ENCODE measurements around the gene ARHGEF25. TPM values are rescaled to one million over a fixed set of nuclear protein-coding genes. Genes with fewer than 3 reads are reported as not detected.
"Not testable (repeated sequence)": the region's sequence is repeated elsewhere in the genome, so short reads cannot be mapped to it uniquely, and the experiment has no call there.

The ARHGEF25 gene
- total and polyA plus RNA-seq, 11 donors = 5.5 to 20.3 (median 10.1) TPM

DNA sequence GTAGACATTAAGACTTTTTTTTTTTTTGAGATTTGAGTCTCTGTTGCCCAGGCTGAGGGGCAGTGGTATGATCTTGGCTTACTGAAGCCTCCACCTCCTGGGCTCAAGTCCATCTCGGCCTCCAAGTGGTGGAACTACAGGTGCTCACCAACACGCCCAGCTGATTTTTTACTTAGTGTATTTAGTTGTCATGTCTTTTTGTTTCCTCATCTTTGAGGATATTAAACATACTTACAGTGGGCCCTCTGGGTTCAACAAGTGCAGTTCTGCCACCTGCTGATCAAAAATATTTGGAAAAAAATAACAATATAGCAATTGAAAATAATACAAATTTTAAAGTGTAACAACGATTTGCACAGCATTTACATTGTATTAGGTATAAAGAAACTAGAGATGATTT lies 26.1 kb downstream of the ARHGEF25 start:
- 69 to 74% (median 71%) methylated on average over 3 of the region's 3 CpGs for WGBS, 4 donors
- no peaks in the 10 kb centered on the region for H3K9me3 ChIP-seq
- no peak for TF ChIP-seq POLR2A (IDR thresholded peaks at IDR 0.05)
- TF ChIP-seq, protein P1, sequence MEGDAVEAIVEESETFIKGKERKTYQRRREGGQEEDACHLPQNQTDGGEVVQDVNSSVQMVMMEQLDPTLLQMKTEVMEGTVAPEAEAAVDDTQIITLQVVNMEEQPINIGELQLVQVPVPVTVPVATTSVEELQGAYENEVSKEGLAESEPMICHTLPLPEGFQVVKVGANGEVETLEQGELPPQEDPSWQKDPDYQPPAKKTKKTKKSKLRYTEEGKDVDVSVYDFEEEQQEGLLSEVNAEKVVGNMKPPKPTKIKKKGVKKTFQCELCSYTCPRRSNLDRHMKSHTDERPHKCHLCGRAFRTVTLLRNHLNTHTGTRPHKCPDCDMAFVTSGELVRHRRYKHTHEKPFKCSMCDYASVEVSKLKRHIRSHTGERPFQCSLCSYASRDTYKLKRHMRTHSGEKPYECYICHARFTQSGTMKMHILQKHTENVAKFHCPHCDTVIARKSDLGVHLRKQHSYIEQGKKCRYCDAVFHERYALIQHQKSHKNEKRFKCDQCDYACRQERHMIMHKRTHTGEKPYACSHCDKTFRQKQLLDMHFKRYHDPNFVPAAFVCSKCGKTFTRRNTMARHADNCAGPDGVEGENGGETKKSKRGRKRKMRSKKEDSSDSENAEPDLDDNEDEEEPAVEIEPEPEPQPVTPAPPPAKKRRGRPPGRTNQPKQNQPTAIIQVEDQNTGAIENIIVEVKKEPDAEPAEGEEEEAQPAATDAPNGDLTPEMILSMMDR (IDR thresholded peaks at IDR 0.05) = peak in 1 of 12 donors; percentile 19
- H3K4me1 ChIP-seq = peaks cover 0 to 13% (median 6%) of the 10 kb centered on the region in 12 donors
- H3K36me3 ChIP-seq = no peaks in the 10 kb centered on the region
- H3K27ac ChIP-seq = no peak overlapping the region
- DNase-seq = no peak
- no peak for ATAC-seq
- intact Hi-C loops (cut with DNase I) = loop anchor here in 1 of 10 donors (10.0 kb wide), 1 partner anchor 97 kb away; the partner anchor contains the start of gene AGAP2
- H3K27me3 ChIP-seq = peaks cover 0 to 51% (median 25%) of the 10 kb centered on the region in 9 donors
- no peak overlapping the region for H3K4me3 ChIP-seq

DNA sequence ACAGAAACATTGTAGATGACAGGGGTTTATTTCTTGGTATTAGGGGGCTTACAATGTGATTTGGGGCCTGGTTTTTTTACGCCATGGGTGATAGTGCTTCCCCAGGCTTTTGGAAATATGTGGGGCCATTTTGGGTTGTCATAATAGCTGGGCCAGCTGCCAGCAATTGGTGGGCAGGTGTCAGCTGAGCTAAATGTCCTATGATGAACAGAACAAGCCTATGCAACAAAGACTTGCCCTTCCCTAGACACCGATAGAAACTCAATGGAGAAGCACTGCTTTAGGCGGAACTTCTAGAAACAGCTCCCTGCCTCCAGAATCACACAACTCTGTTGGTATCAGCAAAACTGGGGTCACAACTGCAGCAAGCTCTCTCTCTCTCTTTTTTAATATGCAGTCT lies 26.9 kb downstream of the ARHGEF25 start:
- H3K4me1 ChIP-seq = peaks cover 0 to 6% (median 3%) of the 10 kb centered on the region in 12 donors
- DNase-seq = no peak
- TF ChIP-seq, protein P1 (IDR thresholded peaks at IDR 0.05) = no peak
- no peak for TF ChIP-seq POLR2A (IDR thresholded peaks at IDR 0.05)
- no peak overlapping the region for H3K4me3 ChIP-seq
- peaks cover 0 to 50% (median 25%) of the 10 kb centered on the region in 9 donors for H3K27me3 ChIP-seq
- intact Hi-C loops (cut with DNase I) = loop anchor here in 1 of 10 donors (10.0 kb wide), 1 partner anchor 97 kb away; the partner anchor contains the start of gene AGAP2
- no peak overlapping the region for H3K27ac ChIP-seq
- ATAC-seq = no peak
- H3K9me3 ChIP-seq = no peaks in the 10 kb centered on the region
- WGBS, 4 donors = 87 to 91% (median 88%) methylated on average over 3 of the region's 3 CpGs
- H3K36me3 ChIP-seq = no peaks in the 10 kb centered on the region

DNA sequence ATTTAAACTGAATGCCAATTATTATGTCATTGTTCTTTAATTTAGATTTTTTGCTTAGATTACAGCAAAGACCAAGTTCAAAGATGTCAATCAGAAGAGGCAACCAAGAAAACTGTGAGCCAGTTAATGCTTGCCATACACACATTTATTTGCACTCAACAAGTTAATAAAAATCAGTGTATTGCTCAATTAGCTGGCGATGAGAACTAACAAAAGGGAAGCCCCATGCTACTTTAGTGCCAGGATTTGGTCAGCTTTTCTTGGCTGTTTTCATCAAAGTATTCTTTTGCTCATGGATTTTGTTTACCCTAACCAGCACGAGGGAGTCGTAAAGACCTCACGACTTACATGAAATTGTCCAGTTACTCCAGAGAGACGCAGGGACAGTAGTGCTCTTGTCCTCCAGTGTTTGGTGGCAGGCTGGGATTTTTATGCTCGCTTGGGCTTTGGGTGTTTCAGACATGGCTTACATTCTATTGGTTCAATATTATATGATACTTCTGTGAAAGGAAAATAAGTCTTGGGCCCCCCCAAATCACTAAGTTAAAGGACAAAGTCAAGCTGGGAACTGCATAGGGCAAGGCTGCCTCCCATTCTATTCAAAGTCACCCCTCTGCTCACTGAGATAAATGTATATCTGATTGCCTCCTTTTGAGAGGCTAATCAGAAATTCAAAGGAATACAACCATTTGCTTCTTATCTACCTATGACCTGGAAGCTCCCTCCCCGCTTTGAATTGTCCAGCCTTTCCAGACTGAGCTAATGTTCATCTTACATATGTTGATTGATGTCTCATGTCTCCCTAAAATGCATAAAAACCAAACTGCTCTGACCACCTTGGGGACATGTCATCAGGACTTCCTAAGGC lies 29.2 kb downstream of the ARHGEF25 start:
- H3K27ac ChIP-seq = no peak overlapping the region
- H3K36me3 ChIP-seq = no peaks in the 10 kb centered on the region
- WGBS, 4 donors = 61 to 79% (median 74%) methylated on average over 7 of the region's 7 CpGs
- no peak overlapping the region for H3K4me3 ChIP-seq
- H3K27me3 ChIP-seq = peaks cover 0 to 50% (median 15%) of the 10 kb centered on the region in 9 donors
- peaks cover 0 to 5% (median under 1%) of the 10 kb centered on the region in 12 donors for H3K9me3 ChIP-seq
- no peak for TF ChIP-seq POLR2A (IDR thresholded peaks at IDR 0.05)
- TF ChIP-seq, protein P1 (IDR thresholded peaks at IDR 0.05) = no peak
- ATAC-seq (no peak), DNase-seq (no peak)
- no peaks in the 10 kb centered on the region for H3K4me1 ChIP-seq
- intact Hi-C loops (cut with DNase I) = no loop called here

DNA sequence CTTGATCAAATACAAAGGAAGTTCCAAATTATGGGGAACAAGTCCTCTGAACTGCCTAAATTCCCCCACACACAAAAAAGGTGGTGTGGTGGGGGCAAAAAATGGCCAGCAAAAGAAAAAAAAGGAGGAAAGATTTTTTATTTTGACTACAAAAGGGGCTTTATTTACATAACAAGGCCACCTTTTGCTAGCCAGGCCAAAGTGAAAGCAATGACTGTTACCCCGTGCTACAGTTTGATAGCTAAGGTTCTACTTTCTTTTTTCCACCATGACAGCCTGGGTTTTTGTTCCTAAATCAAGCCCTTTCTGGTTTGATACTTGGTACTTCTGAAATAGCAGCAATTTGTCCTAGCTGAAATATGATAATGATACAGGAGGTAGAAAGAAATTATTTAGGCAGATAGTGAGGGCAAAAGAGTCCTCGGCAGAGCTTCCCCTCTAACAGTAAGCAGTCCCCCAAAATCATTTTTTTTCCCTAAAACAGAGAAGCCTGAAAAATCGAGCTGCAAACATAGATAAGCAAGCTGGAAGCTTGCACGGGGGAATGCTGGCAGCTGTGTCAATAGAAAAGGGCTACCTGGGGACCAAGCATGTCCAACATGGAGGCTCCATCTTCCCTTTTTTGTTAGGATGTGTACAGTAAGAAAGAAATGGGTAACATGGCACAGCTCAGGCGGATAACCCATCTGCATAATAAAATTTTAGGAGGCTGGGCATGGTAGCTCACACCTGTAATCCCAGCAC lies 30.6 kb downstream of the ARHGEF25 start:
- DNase-seq (no peak), ATAC-seq (no peak)
- H3K27me3 ChIP-seq = peaks cover 0 to 40% (median 12%) of the 10 kb centered on the region in 9 donors
- no peaks in the 10 kb centered on the region for H3K36me3 ChIP-seq
- no peak overlapping the region for H3K27ac ChIP-seq
- H3K9me3 ChIP-seq = peaks cover 0 to 15% (median 10%) of the 10 kb centered on the region in 12 donors
- intact Hi-C loops (cut with DNase I) = no loop called here
- no peaks in the 10 kb centered on the region for H3K4me1 ChIP-seq
- 47 to 57% (median 53%) methylated on average over 5 of the region's 5 CpGs for WGBS, 4 donors
- H3K4me3 ChIP-seq = no peak overlapping the region
- no peak for TF ChIP-seq POLR2A (IDR thresholded peaks at IDR 0.05)
- TF ChIP-seq, protein P1 (IDR thresholded peaks at IDR 0.05) = no peak

DNA sequence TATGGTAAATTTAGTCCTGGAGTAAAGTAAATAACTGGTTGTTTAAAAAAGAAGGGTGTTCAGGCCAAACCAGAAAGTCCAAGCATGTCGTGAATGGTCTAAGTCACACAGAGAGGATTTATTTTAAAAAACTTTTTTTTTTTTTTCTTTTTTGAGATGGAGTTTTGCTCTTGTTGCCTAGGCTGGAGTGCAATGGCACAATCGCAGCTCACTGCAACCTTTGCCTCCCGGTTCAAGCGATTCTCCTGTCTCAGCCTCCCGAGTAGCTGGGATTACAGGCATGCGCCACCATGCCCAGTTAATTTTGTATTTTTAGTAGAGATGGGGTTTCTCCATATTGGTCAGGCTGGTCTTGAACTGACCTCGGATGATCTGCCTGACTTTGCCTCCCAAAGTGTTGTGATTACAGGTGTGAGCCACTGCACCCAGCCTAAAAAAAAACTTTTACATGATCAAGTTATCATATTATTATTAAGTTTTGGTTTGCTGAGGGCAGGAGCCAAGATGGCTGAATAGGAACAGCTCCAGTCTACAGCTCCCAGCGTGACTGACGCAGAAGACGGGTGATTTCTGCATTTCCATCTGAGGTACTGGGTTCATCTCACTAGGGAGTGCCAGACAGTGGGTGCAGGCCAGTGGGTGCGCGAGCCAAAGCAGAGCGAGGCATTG lies 34.9 kb downstream of the ARHGEF25 start:
- peaks cover 0 to 15% (median 10%) of the 10 kb centered on the region in 12 donors for H3K9me3 ChIP-seq
- H3K27me3 ChIP-seq = peaks cover 0 to 11% (median 0%) of the 10 kb centered on the region in 9 donors
- intact Hi-C loops (cut with DNase I); ATAC-seq; H3K36me3 ChIP-seq; H3K27ac ChIP-seq; H3K4me1 ChIP-seq; H3K4me3 ChIP-seq; DNase-seq: not testable (repeated sequence)
- WGBS, 4 donors = 56 to 74% (median 70%) methylated on average over 8 to 13 of the region's 13 CpGs

DNA sequence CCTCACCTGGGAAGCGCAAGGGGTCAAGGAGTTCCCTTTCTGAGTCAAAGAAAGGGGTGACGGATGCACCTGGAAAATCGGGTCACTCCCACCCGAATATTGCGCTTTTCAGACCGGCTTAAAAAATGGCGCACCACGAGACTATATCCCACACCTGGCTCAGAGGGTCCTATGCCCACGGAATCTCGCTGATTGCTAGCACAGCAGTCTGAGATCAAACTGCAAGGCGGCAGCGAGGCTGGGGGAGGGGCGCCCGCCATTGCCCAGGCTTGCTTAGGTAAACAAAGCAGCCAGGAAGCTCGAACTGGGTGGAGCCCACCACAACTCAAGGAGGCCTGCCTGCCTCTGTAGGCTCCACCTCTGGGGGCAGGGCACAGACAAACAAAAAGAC lies 35.4 kb downstream of the ARHGEF25 start:
- ATAC-seq; DNase-seq; H3K27ac ChIP-seq; H3K4me3 ChIP-seq; H3K4me1 ChIP-seq; intact Hi-C loops (cut with DNase I); H3K36me3 ChIP-seq: not testable (repeated sequence)
- Histone ChIP-seq H3K27me3 (peaks cover 0 to 11% (median 0%) of the 10 kb centered on the region in 9 donors), H3K9me3 (peaks cover 0 to 15% (median 10%) of the 10 kb centered on the region in 12 donors)
- 67 to 91% (median 82%) methylated on average over 1 to 10 of the region's 15 CpGs; no CpG with 5 or more reads in 1 of the 4 donors for WGBS, 4 donors
